C4-2B (cell line): ENCODE results near the gene ID1.
"Not testable (repeated sequence)": the region's sequence is repeated elsewhere in the genome, so short reads cannot be mapped to it uniquely, and the experiment has no call there.

Experiments
- H3K27ac ChIP-seq: fragments of 450-650 bp; 2 replicates; pipeline ENCODE4 v1.5.1; 2017
- ZFX ChIP-seq: fragments of 450-650 bp; IDR thresholded peaks from 2 replicates; pipeline ENCODE4 v1.6.1; 2017
- TF ChIP-seq, protein P1 (sequence below): fragments of 450-650 bp; conservative IDR thresholded peaks from 2 replicates; pipeline ENCODE4 v1.5.1; 2017; ENCODE audit warnings: mild to moderate bottlenecking

ID1 gene

DNA sequence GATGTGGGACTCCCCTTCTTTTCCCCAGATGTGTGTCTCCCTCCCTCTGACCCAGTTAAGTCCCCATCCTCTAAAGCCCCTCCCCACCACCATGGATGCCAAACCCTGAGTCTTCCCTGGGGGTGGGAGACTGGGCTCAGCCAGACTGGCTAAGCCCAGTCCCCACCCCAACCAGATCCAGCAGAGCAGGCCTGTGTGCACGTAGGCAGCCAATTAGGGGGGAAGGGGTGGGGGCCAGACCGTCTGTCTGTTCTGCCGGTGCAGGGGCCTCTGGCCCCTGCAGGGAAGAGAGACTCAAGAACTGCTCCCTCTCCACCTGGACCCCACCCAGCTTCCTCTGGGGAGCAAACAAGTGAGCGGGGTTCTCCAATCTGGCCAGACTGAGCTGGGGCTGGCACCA, 33.2 kb downstream of the ID1 start:
- H3K27ac ChIP-seq = no peak overlapping the region
- TF ChIP-seq, protein P1, sequence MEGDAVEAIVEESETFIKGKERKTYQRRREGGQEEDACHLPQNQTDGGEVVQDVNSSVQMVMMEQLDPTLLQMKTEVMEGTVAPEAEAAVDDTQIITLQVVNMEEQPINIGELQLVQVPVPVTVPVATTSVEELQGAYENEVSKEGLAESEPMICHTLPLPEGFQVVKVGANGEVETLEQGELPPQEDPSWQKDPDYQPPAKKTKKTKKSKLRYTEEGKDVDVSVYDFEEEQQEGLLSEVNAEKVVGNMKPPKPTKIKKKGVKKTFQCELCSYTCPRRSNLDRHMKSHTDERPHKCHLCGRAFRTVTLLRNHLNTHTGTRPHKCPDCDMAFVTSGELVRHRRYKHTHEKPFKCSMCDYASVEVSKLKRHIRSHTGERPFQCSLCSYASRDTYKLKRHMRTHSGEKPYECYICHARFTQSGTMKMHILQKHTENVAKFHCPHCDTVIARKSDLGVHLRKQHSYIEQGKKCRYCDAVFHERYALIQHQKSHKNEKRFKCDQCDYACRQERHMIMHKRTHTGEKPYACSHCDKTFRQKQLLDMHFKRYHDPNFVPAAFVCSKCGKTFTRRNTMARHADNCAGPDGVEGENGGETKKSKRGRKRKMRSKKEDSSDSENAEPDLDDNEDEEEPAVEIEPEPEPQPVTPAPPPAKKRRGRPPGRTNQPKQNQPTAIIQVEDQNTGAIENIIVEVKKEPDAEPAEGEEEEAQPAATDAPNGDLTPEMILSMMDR = no peak
- TF ChIP-seq ZFX = no peak

DNA sequence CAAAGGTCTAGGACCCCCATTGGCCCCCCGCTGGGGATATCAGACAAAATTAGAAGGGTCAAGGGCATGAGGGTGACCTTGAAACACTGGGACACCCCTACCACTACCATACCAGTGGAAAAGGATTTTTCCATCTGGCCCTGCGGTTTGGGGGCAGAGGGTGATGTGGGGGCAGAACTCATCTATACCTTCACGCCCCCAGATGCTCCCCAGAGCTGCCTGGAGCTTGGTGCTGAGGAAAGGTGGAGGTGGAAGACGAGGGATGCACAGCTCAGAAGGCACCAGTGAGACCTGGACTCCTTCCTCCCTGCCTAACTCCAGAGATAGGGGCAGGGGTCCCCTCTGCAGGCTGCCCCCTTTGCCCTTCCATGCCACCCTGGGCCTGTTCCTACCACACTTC, 33.7 kb downstream of the ID1 start:
- TF ChIP-seq, protein P1 = no peak
- TF ChIP-seq ZFX = no peak
- H3K27ac ChIP-seq = no peak overlapping the region

DNA sequence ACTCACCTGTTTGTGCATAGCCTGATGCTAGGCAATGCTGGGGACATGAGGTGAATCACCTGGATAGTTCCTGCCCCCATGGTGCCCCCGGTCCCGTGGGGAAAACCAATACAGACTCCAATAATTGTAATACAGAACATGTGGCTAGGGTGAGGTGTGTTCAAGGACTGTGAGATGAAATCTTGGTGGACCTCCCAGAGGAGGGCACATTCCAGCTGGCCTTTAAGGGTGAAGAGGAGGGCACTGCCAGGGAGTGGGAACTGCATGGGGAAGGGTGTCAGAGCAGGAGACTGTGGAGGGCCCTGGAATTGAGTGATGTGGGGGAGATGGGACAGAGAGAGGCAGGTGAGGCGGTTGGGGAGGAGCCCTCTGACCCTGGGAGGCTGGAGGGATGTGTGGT, 35.2 kb downstream of the ID1 start:
- no peak overlapping the region for H3K27ac ChIP-seq
- no peak for TF ChIP-seq ZFX
- TF ChIP-seq, protein P1 = no peak

DNA sequence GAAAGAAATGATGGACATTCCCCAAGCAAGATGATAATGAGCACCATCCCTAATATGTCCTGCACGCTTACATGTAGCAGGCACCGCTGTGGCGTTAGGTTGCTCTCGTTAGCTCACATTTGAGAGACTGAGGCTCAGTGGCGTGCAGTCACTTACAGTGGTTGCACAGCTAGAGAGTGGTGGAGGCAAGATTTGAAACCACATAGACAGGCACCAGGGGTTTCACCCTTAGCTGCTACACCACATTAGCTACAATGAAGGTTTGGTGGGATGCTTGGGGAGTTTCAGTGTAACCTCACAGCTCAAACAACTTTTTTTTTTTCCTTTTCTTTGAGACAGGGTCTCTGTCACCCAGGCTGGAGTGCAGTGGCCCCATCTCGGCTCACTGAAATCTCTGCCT, 36.3 kb downstream of the ID1 start:
- no peak overlapping the region for H3K27ac ChIP-seq
- TF ChIP-seq ZFX = no peak
- TF ChIP-seq, protein P1 = no peak

DNA sequence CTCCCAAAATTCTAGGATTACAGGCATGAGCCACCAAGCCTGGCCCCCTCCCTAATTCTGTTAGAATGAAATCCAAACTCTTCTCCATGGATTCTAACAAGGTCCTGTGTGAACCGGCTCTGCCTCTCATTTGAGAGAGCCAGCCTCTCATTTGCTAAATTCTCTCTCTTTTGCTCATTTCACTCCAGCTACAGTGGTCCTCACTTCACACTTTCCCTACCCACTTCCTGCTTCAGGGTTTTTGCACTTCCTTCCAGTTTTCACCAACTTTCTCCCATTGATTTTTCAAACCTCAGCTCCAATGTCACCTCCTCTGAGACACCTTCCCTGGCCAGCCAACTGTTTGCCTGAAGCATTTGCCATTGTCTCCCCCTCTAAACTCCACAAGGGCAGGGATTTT, 37.7 kb downstream of the ID1 start:
- no peak for TF ChIP-seq ZFX
- TF ChIP-seq, protein P1 = no peak
- H3K27ac ChIP-seq = no peak overlapping the region

DNA sequence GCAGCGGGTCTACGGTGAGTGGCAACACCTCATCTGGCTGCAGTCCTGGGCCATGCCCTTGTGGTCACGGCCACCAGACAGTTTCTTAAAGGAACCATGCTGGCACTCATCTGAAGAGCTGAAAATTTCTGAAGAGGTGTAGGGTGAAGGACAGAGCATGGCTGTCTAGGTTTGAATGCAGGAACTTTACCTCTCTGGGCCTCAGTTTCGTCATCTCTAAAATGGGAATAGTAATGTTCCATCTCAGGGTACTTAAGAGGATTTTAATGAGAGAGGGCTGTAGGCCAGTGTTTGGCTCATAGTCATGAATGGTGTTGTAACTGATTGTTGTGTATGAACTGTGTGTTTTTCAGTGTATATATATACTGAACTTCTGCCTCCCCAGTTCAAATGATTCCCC, 38.4 kb downstream of the ID1 start:
- TF ChIP-seq, protein P1 = no peak
- TF ChIP-seq ZFX = no peak
- no peak overlapping the region for H3K27ac ChIP-seq

DNA sequence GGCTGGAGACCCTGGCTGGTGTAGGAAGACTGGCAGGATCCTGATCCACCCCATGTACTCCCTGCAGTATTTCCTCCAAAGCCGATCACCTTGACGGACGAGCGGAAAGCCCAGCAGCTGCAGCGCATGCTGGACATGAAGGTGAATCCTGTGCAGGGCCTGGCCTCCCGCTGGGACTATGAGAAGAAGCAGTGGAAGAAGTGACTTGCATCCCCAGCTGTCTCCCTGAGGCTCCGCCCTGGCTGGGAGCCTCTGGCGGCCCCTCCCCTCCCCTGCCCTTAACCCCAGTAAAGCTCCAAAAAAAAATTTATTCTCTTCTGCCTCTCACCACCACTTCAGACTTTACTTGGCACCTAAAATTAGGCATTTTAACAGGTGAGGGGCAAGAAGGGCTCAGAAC, 39.6 kb downstream of the ID1 start:
- no peak for TF ChIP-seq ZFX
- TF ChIP-seq, protein P1 = no peak
- no peak overlapping the region for H3K27ac ChIP-seq

DNA sequence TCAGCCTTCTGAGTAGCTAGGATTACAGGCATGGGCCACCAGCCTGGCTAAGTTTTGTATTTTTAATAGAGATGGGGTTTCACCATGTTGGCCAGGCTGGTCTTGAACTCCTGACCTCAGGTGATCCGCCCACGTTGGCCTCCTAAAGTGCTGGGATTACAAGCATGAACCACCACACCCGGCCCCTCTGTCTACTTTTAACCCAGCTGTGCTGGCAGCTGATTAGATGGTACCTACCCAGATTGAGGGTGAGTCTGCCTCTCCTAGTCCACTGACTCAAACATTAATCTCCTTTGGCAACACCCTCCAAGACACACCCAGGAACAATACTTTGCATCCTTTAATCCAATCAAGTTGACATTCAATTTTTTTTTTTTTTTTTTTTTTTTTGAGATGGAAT, 43.0 kb downstream of the ID1 start:
- H3K27ac ChIP-seq = not testable (repeated sequence)
